HCT116 (cell line): ENCODE measurements around the gene HRG. TPM values are rescaled to one million over a fixed set of nuclear protein-coding genes. Genes with fewer than 3 reads are reported as not detected.

Experiments used
- ATAC-seq: fragments of 200-7000 bp; cut with Tn5 transposase; 2 replicates; pipeline ENCODE4 v1.9.1; 2020; ENCODE audit warnings: mild to moderate bottlenecking, moderate library complexity
- BruUV-seq: library from RNA; stranded (reverse); fragments of 400-500 nt; replicated peaks from 2 replicates; lab custom pipeline; 2021; lab: Mats Ljungman, UMichigan
- CTCF ChIA-PET: fragments of 300-600 bp; sonication (Branson Sonifier 250); formaldehyde crosslinking; loops from one replicate; lab custom pipeline; 2021; ENCODE audit warnings: antibody characterized with exemption; lab: Charles Lee
- POLR2A ChIA-PET: fragments of 300-600, 350-600 bp; sonication (Branson Sonifier 250); formaldehyde crosslinking; loops from one replicate; lab custom pipeline; 2021; ENCODE audit warnings: antibody characterized with exemption; lab: Charles Lee
- RAD21 ChIA-PET, 2 experiments: fragments of 300-600 bp; sonication (Branson Sonifier 250); formaldehyde crosslinking; loops; one replicate each; lab custom pipeline; 2023; ENCODE audit warnings: low total read pairs in 2 of 2; ENCODE audit not compliant: uncharacterized antibody in 2 of 2, unreplicated experiment in 2 of 2, low non-redundant PET in 1 of 2; lab: Charles Lee
- DNase-seq: peaks from one replicate; pipeline ENCODE4 v3.0.0-alpha.2; 2010; ENCODE audit warnings: low read depth, low spot score
- H2AFZ ChIP-seq: fragments of 200-600 bp; shearing (Covaris generic), sonication (generic); 2 replicates; pipeline ENCODE4 v1.6.1; 2017; ENCODE audit warnings: low read depth, mixed run types, mixed read lengths, antibody characterized with exemption, low read length; ENCODE audit not compliant: poor library complexity, severe bottlenecking
- H3K27ac ChIP-seq: 2 replicates; pipeline ENCODE4 v1.5.1; 2012; ENCODE audit warnings: low read depth, low read length
- H3K27me3 ChIP-seq: fragments of 200-600 bp; sonication (generic); 2 replicates; pipeline ENCODE4 v1.6.1; 2016; ENCODE audit warnings: mixed run types, low read length, mixed read lengths; ENCODE audit not compliant: insufficient read depth
- H3K36me3 ChIP-seq, 2 experiments: fragments of 200-500 bp in 1 of 2; fragments of 200-600 bp in 1 of 2; sonication (Bioruptor generic) in 1 of 2; sonication (generic) in 1 of 2; 2 replicates each; pipeline versions ENCODE4 v1.5.1 to v1.6.1; 2014 to 2016; ENCODE audit warnings: low read length in 2 of 2, inconsistent platforms in 1 of 2, mixed read lengths in 1 of 2, mixed run types in 1 of 2; ENCODE audit not compliant: insufficient read depth in 2 of 2, control insufficient read depth in 1 of 2
- H3K4me1 ChIP-seq, 2 experiments: fragments of 200-600 bp in 1 of 2; sonication (generic) in 1 of 2; 2 replicates each; pipeline versions ENCODE4 v1.5.1 to v1.6.1; 2012 to 2017; ENCODE audit warnings: low read length in 2 of 2, inconsistent platforms in 1 of 2, mild to moderate bottlenecking in 1 of 2, mixed read lengths in 1 of 2, mixed run types in 1 of 2, moderate library complexity in 1 of 2; ENCODE audit not compliant: insufficient read depth in 2 of 2, control insufficient read depth in 1 of 2
- H3K4me2 ChIP-seq: fragments of 200-600 bp; sonication (generic); 2 replicates; pipeline ENCODE4 v1.6.1; 2017; ENCODE audit warnings: mixed run types, low read length, mixed read lengths
- H3K4me3 ChIP-seq, 2 experiments: fragments of 200-600 bp in 1 of 2; sonication (generic) in 1 of 2; replicated peaks in 1 of 2; 2 replicates each; pipeline ENCODE4 v1.5.1; 2011 to 2016; ENCODE audit warnings: low read length in 2 of 2, control low read depth in 1 of 2, low read depth in 1 of 2, mild to moderate bottlenecking in 1 of 2, mixed read lengths in 1 of 2, mixed run types in 1 of 2
- H3K79me2 ChIP-seq: fragments of 200-600 bp; sonication (generic); 2 replicates; pipeline ENCODE4 v1.6.1; 2017; ENCODE audit warnings: mild to moderate bottlenecking, mixed run types, low read length, moderate library complexity, mixed read lengths; ENCODE audit not compliant: insufficient read depth
- H3K9ac ChIP-seq: fragments of 200-600 bp; sonication (generic); 2 replicates; pipeline ENCODE4 v1.6.1; 2016; ENCODE audit warnings: low read length, mixed read lengths
- H3K9me2 ChIP-seq: fragments of 200-600 bp; sonication (generic), shearing (Covaris generic); 2 replicates; pipeline ENCODE4 v1.6.1; 2017; ENCODE audit warnings: mixed run types, mild to moderate bottlenecking, moderate library complexity; ENCODE audit not compliant: insufficient read depth
- H3K9me3 ChIP-seq, 2 experiments: fragments of 200-500 bp in 1 of 2; fragments of 200-600 bp in 1 of 2; sonication (Bioruptor generic) in 1 of 2; sonication (generic) in 1 of 2; 2 replicates each; pipeline ENCODE4 v1.6.1; 2014 to 2017; ENCODE audit warnings: low read length in 2 of 2, mixed read lengths in 2 of 2, inconsistent platforms in 1 of 2, low read depth in 1 of 2, mild to moderate bottlenecking in 1 of 2, mixed run types in 1 of 2, moderate library complexity in 1 of 2; ENCODE audit not compliant: control insufficient read depth in 1 of 2, insufficient read depth in 1 of 2
- H4K20me1 ChIP-seq: fragments of 200-600 bp; sonication (generic), shearing (Covaris generic); 2 replicates; pipeline ENCODE4 v1.6.1; 2017; ENCODE audit warnings: mixed run types, mild to moderate bottlenecking, moderate library complexity; ENCODE audit not compliant: insufficient read depth
- ATF3 ChIP-seq: IDR thresholded peaks from 2 replicates; pipeline ENCODE4 v1.6.1; 2012
- CBX3 ChIP-seq: IDR thresholded peaks from 2 replicates; pipeline ENCODE4 v1.6.1; 2012; ENCODE audit warnings: low read depth
- CEBPB ChIP-seq: IDR thresholded peaks from 2 replicates; pipeline ENCODE4 v1.6.1; 2012; ENCODE audit warnings: low read depth
- EGR1 ChIP-seq: IDR thresholded peaks from 2 replicates; pipeline ENCODE4 v1.6.1; 2012; ENCODE audit warnings: low read depth
- ELF1 ChIP-seq: IDR thresholded peaks from 2 replicates; pipeline ENCODE4 v1.6.1; 2012; ENCODE audit warnings: low read depth, borderline replicate concordance
- EZH2 ChIP-seq: fragments of 200-600 bp; sonication (generic); IDR thresholded peaks from 2 replicates; pipeline ENCODE4 v1.6.1; 2017; ENCODE audit warnings: antibody characterized with exemption, mixed run types
- EZH2phosphoT487 ChIP-seq: fragments of 200-600 bp; IDR thresholded peaks from 2 replicates; pipeline ENCODE4 v1.6.1; 2018; ENCODE audit warnings: antibody characterized with exemption, borderline replicate concordance
- JUND ChIP-seq: IDR thresholded peaks from 2 replicates; pipeline ENCODE4 v1.6.1; 2012
- MAX ChIP-seq: IDR thresholded peaks from 2 replicates; pipeline ENCODE4 v1.6.1; 2012
- POLR2A ChIP-seq: IDR thresholded peaks from 2 replicates; pipeline ENCODE4 v1.7.0; 2011; ENCODE audit warnings: borderline replicate concordance; ENCODE audit not compliant: insufficient read depth, insufficient read length; ENCODE audit errors: extremely low read depth
- POLR2AphosphoS5 ChIP-seq: IDR thresholded peaks from 2 replicates; pipeline ENCODE4 v1.6.1; 2011; ENCODE audit warnings: mild to moderate bottlenecking, low read depth, low read length, moderate library complexity
- RAD21 ChIP-seq: IDR thresholded peaks from 2 replicates; pipeline ENCODE4 v1.6.1; 2012; ENCODE audit warnings: low read depth, mild to moderate bottlenecking
- REST ChIP-seq: IDR thresholded peaks from 2 replicates; pipeline ENCODE4 v1.6.1; 2012; ENCODE audit warnings: low read depth
- SIN3A ChIP-seq: IDR thresholded peaks from 2 replicates; pipeline ENCODE4 v1.6.1; 2012; ENCODE audit warnings: low read depth
- SP1 ChIP-seq: IDR thresholded peaks from 2 replicates; pipeline ENCODE4 v1.6.1; 2012; ENCODE audit warnings: low read depth
- SRF ChIP-seq: IDR thresholded peaks from 2 replicates; pipeline ENCODE4 v1.6.1; 2012; ENCODE audit warnings: low read depth
- YY1 ChIP-seq: IDR thresholded peaks from 2 replicates; pipeline ENCODE4 v1.6.1; 2011; ENCODE audit warnings: low read length, low read depth, moderate library complexity, mild to moderate bottlenecking; ENCODE audit not compliant: insufficient replicate concordance; ENCODE audit errors: extremely low read depth
- ZBTB33 ChIP-seq: IDR thresholded peaks from 2 replicates; pipeline ENCODE4 v1.6.1; 2011; ENCODE audit warnings: mild to moderate bottlenecking, low read length, moderate library complexity; ENCODE audit not compliant: insufficient replicate concordance; ENCODE audit errors: extremely low read depth
- ZFX ChIP-seq: fragments of 450-650 bp; IDR thresholded peaks from 2 replicates; pipeline ENCODE4 v1.6.1; 2017
- intact Hi-C: fragments of 100-400 bp; cut with micrococcal nuclease; formaldehyde crosslinking; loops from 2 replicates; pipeline ENCODE4 v1.10.0; 2022
- total RNA-seq: library from RNA; stranded (reverse); gene quantifications from one replicate; pipeline ENCODE4 v1.2.1, GENCODE V29; 2021; ENCODE audit not compliant: unreplicated experiment

HRG gene
- total RNA-seq, 1 experiment from 2014 or later: 0.42 TPM

- no peak overlapping the region for H3K9ac ChIP-seq
- H2AFZ ChIP-seq: no peak overlapping the region
- H3K4me2 ChIP-seq: no peak overlapping the region
- POLR2A ChIA-PET: no interaction called here
- H3K9me2 ChIP-seq: no peaks in the 10 kb centered on the region
- no peaks in the 10 kb centered on the region for H3K79me2 ChIP-seq
- CTCF ChIA-PET: interaction anchor here (1.0 to 1.8 kb wide), 2 partner anchors 10 to 15 kb away, joined by 3 to 4 read pairs; no protein-coding TSS in a partner anchor
- RAD21 ChIA-PET: no interaction called here
- H3K9me3 ChIP-seq: no peaks in the 10 kb centered on the region
- no peaks in the 10 kb centered on the region for H4K20me1 ChIP-seq
- H3K27me3 ChIP-seq: no peaks in the 10 kb centered on the region
- ATAC-seq (no peak), DNase-seq (no peak)
- H3K36me3 ChIP-seq: no peaks in the 10 kb centered on the region
- TF ChIP-seq CBX3 (no peak), JUND (no peak), YY1 (no peak), ELF1 (no peak), ATF3 (no peak), REST (no peak), POLR2AphosphoS5 (no peak), ZBTB33 (no peak), EZH2phosphoT487 (no peak), EGR1 (no peak), SP1 (no peak), CEBPB (no peak), MAX (no peak), SRF (no peak), RAD21 (no peak), EZH2 (no peak), POLR2A (no peak), SIN3A (no peak), ZFX (no peak)
- H3K27ac ChIP-seq: no peak overlapping the region
- no peak overlapping the region for H3K4me3 ChIP-seq
- no TSS peak for BruUV-seq
- intact Hi-C loops: no loop called here
- H3K4me1 ChIP-seq: no peaks in the 10 kb centered on the region
These were observed 41.2 kb upstream of the HRG start for GRCh38 chr3:186624598-186624997.
